Measurements from ENCODE around the gene RTP2.
A peak's percentile ranks its signal among the peaks of the same experiment; 100 is the strongest.

Gene RTP2

GRCh38 chr3:187738331-187739093 is 36.2 kb upstream of the RTP2 start:
- peak; percentile 63 for DNase-seq

GRCh38 chr3:187738071-187738330 is 35.6 kb upstream of the RTP2 start:
- DNase-seq = no peak

GRCh38 chr3:187737368-187738070 is 35.2 kb upstream of the RTP2 start:
- peak; percentile 52 for DNase-seq

- DNase-seq = no peak
Observed at GRCh38 chr3:187737006-187737367, 34.6 kb upstream of the RTP2 start.

- no peak for DNase-seq
Observed at GRCh38 chr3:187736418-187736871, 34.1 kb upstream of the RTP2 start.

GRCh38 chr3:187735837-187736236 is 33.5 kb upstream of the RTP2 start:
- DNase-seq = no peak

GRCh38 chr3:187735383-187735782 is 33.0 kb upstream of the RTP2 start:
- DNase-seq = no peak

GRCh38 chr3:187734841-187735240 is 32.5 kb upstream of the RTP2 start:
- DNase-seq = no peak

GRCh38 chr3:187733371-187733770 is 31.0 kb upstream of the RTP2 start:
- no peak for DNase-seq

- no peak for DNase-seq
Observed at GRCh38 chr3:187729598-187729997, 27.2 kb upstream of the RTP2 start.

- no peak for DNase-seq
Observed at GRCh38 chr3:187728940-187729583, 26.7 kb upstream of the RTP2 start.

- no peak for DNase-seq
Observed at GRCh38 chr3:187728248-187728647, 25.9 kb upstream of the RTP2 start.

- DNase-seq = no peak
Observed at GRCh38 chr3:187726564-187726963, 24.2 kb upstream of the RTP2 start.

- DNase-seq = no peak
Observed at GRCh38 chr3:187725653-187726370, 23.5 kb upstream of the RTP2 start.

GRCh38 chr3:187725224-187725623 is 22.9 kb upstream of the RTP2 start:
- DNase-seq = no peak

- DNase-seq = no peak
Observed at GRCh38 chr3:187722206-187722612, 19.9 kb upstream of the RTP2 start.

GRCh38 chr3:187721055-187721454 is 18.7 kb upstream of the RTP2 start:
- DNase-seq = no peak

- DNase-seq = no peak
Observed at GRCh38 chr3:187720337-187720670, 17.9 kb upstream of the RTP2 start.

GRCh38 chr3:187719628-187720336 is 17.4 kb upstream of the RTP2 start:
- no peak for DNase-seq

GRCh38 chr3:187718802-187719201 is 16.4 kb upstream of the RTP2 start:
- no peak for DNase-seq

GRCh38 chr3:187717572-187717971 is 15.2 kb upstream of the RTP2 start:
- DNase-seq = no peak

- peak; percentile 69 for DNase-seq
Observed at GRCh38 chr3:187714404-187714979, 12.1 kb upstream of the RTP2 start.

GRCh38 chr3:187713504-187713903 is 11.1 kb upstream of the RTP2 start:
- DNase-seq = no peak

Measured in activated gamma-delta T cell treated with Interleukin-2 at 50 U/mL for 16 hours (primary cell).